ENCODE measurements around the gene ATP2C2.
"Not testable (repeated sequence)": the region's sequence is repeated elsewhere in the genome, so short reads cannot be mapped to it uniquely, and the experiment has no call there.

The ATP2C2 gene

GRCh38 chr16:84369105-84369504 is 767 bp downstream of the ATP2C2 start:
- no peak for DNase-seq

DNA sequence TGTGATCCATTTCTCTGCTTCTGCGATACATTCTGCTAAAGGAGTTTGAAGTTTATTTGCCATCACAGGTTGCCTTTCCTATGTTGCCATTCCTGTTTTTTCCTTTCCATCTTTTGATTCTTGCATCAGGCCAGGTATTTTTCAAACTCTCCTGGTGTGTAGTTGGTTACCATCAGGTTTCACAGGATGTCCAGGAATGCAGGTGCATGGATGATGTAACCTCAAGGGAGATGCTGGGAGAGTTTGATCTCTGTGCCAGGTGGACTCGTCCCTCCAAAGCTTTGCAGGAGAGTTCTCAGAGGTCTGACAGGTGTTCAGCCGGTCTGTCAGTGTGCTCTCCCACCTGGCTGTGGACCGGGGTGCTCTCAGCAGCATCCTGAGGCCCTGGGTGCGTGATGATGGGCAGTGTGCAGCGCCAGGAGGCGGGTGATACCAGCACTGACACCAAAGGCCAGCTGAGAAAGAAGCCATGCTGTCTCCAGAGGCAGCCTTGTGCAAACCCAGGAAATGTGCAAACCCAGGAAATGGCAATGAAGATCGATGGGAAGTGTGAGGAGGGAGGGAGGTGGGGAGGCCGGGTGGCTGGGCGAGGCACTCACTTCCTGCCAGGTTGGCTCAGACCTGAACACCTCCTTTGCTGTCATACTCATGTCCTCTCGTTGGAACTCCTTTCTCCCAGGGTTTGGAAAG is 1.7 kb downstream of the ATP2C2 start:
- no peak for DNase-seq

GRCh38 chr16:84370723-84371552 is 2.6 kb downstream of the ATP2C2 start:
- DNase-seq, result no peak

GRCh38 chr16:84371553-84371865 is 3.2 kb downstream of the ATP2C2 start:
- DNase-seq, result no peak

DNA sequence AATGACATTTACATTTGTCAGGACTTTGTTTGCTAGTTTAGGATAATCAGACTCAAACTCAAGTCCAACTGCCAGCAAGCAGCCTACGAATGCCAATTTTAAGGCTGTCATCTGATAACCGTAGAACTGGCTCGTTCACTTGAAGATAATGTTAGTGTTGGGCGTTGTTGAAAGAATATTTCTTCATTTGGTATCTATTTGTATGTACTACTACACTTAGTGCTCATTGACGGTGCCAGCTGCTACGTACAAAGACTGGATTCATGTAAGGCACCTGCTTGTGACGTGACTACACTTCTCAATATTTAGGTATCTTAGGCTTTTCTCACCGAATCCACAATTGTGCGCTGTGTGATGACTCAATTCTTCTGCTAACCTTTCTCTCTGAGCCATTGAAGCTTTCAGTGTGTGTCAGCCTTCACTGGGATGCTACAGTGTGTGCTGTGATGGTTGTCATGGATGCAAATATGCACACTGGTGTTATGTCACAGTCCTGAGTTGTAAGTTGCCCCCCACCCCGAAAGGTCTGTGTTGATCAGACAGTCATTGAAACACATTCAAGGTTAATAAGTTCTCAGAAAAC is 5.7 kb downstream of the ATP2C2 start:
- no peak for DNase-seq

- no peak for DNase-seq
Observed at GRCh38 chr16:84378099-84378498, 9.8 kb downstream of the ATP2C2 start.

DNA sequence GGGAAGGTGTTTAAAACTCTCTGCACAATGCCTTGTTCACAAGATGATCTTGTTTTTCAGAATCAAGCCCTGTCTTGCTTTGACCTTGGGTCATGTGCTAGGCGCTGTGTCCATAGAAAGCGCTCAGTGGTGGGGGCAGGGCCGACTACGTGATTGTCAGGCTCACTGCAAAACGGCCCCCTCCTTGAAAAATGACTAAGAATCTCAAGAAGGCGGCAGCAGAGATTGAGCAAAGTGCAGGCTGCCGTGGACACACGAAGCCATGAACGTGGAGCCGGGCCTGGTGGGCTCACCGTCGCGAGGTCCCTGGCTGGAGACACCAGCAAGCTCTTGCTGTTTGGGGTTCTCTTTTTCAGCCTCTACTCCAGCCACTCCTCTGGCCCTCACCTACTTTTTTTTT is 10.2 kb downstream of the ATP2C2 start:
- DNase-seq, result no peak

- DNase-seq, result no peak
Observed at GRCh38 chr16:84379008-84379708, 10.8 kb downstream of the ATP2C2 start.

DNA sequence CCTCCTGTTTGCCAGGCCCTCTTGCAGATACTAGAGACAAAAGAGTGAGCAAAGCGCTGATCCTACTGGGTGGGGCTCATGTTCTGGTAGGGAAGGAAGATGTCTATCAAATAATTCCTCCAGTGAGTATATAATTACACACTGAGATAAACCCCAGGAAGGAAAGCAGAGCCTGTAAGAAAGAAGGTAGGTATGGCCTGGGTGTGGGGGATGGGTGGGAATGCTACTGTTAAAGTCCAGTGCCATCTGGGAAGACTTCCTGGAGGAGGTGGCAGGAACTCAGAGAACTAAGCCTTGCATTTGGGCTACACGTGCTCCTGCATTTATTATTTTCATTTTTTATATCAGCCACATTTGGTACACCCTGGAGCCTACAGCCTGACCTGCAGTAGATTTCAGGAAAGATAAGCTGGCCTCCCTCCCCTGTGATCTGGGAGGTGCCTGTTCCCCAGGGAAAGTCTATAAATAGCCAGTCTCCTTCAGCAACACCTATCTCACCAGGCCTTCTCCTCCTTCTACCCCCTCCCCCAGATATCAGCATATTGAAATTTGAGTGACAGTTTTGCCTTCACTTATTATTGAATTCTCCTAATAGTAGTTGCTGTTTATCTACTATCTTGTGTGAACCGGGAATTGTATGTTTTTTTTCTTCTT is 11.5 kb downstream of the ATP2C2 start:
- no peak for DNase-seq

DNA sequence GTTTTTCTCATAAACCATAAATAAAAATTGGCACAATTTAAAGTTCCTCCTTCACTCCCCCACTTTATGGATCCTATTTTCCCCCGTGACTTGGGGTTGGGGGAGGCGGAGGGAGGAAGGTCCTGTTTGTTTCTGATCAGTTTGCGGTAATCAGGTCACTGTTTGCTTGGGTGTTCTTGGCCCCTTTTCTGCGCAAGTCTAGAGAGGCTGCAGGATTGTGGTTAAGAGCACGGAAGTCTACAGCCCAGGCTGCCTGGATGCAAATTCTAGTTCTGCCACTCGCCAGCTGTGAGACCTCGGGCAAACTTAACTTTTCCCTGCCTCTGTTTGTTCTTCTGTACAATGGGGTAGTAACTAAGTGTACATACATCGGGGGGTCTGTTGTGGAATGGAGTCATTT is 12.1 kb downstream of the ATP2C2 start:
- no peak for DNase-seq

- DNase-seq, result no peak
Observed at GRCh38 chr16:84382396-84382795, 14.1 kb downstream of the ATP2C2 start.

GRCh38 chr16:84383106-84383505 is 14.8 kb downstream of the ATP2C2 start:
- DNase-seq, result no peak

DNA sequence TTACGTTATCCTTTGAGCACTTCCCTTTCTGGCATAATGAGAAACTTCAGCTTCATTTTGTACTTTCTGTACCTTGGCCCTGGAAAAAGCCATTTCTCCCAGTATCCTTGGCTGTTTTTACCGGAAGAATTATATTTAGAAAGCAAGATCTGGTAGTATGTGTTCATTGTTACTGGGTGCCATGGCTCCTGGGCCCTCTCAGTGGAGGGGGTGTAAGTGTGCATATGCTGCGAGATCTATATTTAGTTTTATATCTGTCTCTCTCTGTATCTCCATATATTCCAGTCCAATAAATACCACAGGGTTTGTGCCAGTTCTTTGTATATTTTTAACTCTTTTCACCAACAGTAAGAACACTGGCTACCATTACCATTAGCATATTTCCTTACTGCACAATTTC is 17.7 kb downstream of the ATP2C2 start:
- no peak for DNase-seq

- no peak for DNase-seq
Observed at GRCh38 chr16:84387021-84387420, 18.7 kb downstream of the ATP2C2 start.

GRCh38 chr16:84390131-84390785 is 21.9 kb downstream of the ATP2C2 start:
- no peak for DNase-seq

DNA sequence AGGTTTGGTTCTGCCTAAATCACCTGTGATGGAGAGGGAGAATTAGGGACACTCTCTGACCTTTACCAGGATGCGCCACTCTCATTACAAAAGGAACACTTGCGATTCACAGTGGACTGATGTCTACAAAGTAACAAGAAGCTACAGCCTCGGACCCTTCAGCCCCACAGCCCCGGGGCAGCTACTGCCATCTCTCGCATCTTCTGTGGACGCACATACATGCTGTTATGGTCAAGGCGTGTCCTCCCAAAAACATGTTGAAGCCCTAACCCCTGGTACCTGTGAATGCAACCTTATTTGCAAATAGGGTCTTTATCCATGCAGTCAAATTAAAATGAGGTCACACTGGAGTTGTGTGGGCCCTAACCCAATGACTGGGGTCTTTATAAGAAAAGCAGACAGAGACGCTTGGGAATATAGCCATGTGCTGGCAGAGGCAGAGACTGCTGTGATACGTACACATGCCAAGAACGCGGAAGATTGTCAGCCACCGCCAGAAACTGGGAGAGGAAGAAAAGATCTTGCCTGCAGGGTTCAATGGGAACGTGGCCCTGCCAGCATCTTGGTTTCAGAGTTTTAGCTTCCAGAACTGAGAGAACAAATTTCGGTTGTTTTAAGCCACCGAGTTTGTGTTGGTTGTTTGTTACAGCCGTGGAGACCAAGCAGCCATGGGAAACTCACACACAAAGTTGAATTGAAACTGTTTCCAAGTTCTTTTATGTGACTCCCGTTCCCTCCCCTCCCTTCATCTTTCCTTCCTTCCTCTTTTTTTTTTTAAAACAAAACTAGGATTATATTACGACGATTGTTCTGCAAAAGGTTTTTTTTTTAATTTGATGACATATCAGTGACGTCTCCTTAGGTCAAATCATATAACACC is 23.1 kb downstream of the ATP2C2 start:
- DNase-seq, result no peak

- no peak for DNase-seq
Observed at GRCh38 chr16:84392031-84392360, 23.7 kb downstream of the ATP2C2 start.

DNA sequence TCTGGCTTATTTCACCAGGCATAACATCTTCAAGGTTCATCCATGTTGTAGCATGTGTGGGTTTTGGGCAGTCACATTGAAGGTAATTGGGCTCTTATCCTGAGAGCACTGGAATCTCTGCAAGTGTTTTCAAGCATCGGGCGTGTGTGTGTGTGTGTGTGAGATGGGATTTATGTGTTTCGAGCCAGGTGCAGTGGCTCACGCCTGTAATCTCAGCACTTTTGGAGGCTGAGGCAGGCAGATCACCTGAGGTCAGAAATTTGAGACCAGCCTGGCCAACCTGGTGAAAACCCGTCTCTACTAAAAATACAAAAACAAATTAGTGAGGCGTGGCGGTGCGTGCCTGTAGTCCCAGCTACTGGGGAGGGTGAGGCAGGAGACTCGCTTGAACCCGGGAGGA is 27.7 kb downstream of the ATP2C2 start:
- DNase-seq, result not testable (repeated sequence)

DNA sequence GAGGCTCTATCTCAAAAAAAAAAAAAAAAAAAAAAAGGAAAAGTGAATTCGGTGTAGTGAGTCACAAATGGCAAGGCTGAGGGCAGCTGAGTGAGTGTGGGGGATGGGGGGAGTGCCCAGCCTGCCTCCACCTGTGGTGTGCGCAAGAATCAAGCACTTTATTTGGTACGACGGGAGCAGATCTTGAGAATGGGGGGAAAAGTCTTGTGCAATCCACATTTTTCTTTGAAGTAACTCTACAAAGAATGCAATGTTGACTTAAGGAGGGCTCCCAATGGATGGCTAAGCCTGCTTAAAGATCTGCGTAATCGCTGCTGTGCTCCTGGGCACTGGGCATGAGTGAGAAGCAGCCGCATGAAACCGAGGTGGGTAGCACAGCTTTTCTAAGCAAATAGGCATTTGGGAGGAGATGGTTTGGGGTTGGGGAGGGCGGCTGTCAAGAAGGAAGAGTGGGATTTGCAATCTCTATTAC is 28.2 kb downstream of the ATP2C2 start:
- DNase-seq, result no peak

- no peak for DNase-seq
Observed at GRCh38 chr16:84397090-84397489, 28.8 kb downstream of the ATP2C2 start.

DNA sequence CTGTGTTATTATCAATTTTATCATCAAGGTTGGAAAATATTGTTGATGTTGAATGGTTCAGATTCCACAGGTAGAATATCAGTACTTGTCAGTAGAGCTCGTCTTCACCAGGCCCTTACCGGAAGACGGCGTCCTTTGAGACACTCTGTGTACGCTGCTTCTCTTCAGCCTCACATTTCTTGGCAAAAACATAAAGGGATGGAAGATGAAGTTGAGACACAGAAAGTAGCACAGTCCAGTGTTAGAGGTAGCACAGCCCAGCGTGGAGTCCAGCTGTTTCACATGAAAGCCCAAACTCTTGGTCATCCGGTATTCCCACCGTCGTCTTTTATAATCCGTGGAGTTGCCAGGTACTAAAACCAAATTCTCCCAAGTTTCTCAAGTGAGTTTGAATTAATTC is 30.4 kb downstream of the ATP2C2 start:
- no peak for DNase-seq

DNA sequence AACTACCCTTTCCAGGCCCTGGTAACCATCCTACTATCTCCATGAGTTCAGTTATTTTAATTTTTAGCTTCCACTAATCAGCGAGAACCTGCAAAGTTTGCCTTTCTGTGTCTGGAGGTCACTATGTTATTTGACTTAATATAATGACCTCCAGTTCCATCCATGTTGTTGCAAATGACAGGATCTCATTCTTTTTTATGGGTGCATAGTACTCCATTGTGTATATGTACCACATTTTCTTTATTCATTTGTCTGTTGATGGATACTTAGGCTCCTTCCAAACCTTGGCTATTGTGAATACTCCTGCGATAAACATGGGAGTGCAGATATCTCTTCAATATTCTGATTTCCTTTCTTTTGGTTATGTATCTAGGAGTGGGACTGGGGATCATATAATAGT is 31.6 kb downstream of the ATP2C2 start:
- DNase-seq, result not testable (repeated sequence)

All from NCI-H1436 treated with DMSO at 0.1 percent for 48 hours (cell line).